WTC11 (cell line): ENCODE data around the gene GRIPAP1.

Experiments used
- AFF4 ChIP-seq: sonication (generic); formaldehyde crosslinking; IDR thresholded peaks from 2 replicates; pipeline ENCODE4 v1.8.1; 2023; ENCODE audit warnings: mild to moderate bottlenecking, missing genetic modification reagents, borderline replicate concordance
- ATF2 ChIP-seq: sonication (generic); formaldehyde crosslinking; IDR thresholded peaks from 2 replicates; pipeline ENCODE4 v1.8.1; 2022; ENCODE audit warnings: low read depth, missing genetic modification reagents, borderline replicate concordance
- CTCF ChIP-seq: fragments of 200-600 bp; IDR thresholded peaks from 2 replicates; pipeline ENCODE4 v1.8.0; 2022; ENCODE audit warnings: antibody characterized with exemption
- FOXK1 ChIP-seq: sonication (generic); formaldehyde crosslinking; IDR thresholded peaks from 2 replicates; pipeline ENCODE4 v1.8.0; 2022; ENCODE audit warnings: mild to moderate bottlenecking, moderate library complexity, missing genetic modification reagents
- GABPB1 ChIP-seq: sonication (generic); formaldehyde crosslinking; IDR thresholded peaks from 2 replicates; pipeline ENCODE4 v1.8.1; 2023; ENCODE audit warnings: mild to moderate bottlenecking, missing genetic modification reagents
- JUN ChIP-seq: sonication (generic); formaldehyde crosslinking; IDR thresholded peaks from 2 replicates; pipeline ENCODE4 v1.8.0; 2023; ENCODE audit warnings: mild to moderate bottlenecking, missing genetic modification reagents
- MXD4 ChIP-seq: fragments of 250-450 bp; sonication (Bioruptor Pico); IDR thresholded peaks from 2 replicates; pipeline ENCODE4 v1.8.0; 2021; ENCODE audit warnings: mild to moderate bottlenecking, moderate library complexity, borderline replicate concordance
- PRDM15 ChIP-seq: sonication (generic); formaldehyde crosslinking; IDR thresholded peaks from 2 replicates; pipeline ENCODE4 v1.8.0; 2022; ENCODE audit warnings: missing genetic modification reagents
- USF1 ChIP-seq: sonication (generic); formaldehyde crosslinking; IDR thresholded peaks from 2 replicates; pipeline ENCODE4 v1.8.0; 2022; ENCODE audit warnings: mild to moderate bottlenecking, missing genetic modification reagents
- ZNF121 ChIP-seq: sonication (generic); formaldehyde crosslinking; IDR thresholded peaks from 2 replicates; pipeline ENCODE4 v1.8.0; 2023; ENCODE audit warnings: missing genetic modification reagents
- ZNF219 ChIP-seq: sonication (generic); formaldehyde crosslinking; IDR thresholded peaks from 2 replicates; pipeline ENCODE4 v1.8.0; 2023; ENCODE audit warnings: missing genetic modification reagents, mild to moderate bottlenecking, borderline replicate concordance
- ZNF512 ChIP-seq: sonication (generic); formaldehyde crosslinking; IDR thresholded peaks from 2 replicates; pipeline ENCODE4 v1.8.1; 2022; ENCODE audit warnings: missing genetic modification reagents, borderline replicate concordance

- TF ChIP-seq FOXK1 (no peak), CTCF (no peak), MXD4 (CRISPR knock-in tag) (no peak), ZNF219 (CRISPR knock-in tag) (no peak), ATF2 (CRISPR knock-in tag) (no peak), USF1 (CRISPR knock-in tag) (no peak), ZNF512 (CRISPR knock-in tag) (no peak), PRDM15 (CRISPR knock-in tag) (no peak), AFF4 (no peak), GABPB1 (CRISPR knock-in tag) (no peak), JUN (CRISPR knock-in tag) (no peak), ZNF121 (no peak)
Measured at GRCh38 chrX:48966796-48967579, 35.1 kb downstream of the GRIPAP1 start.
